C4-2B (cell line): ENCODE results near the gene GTF3C5.

ENCODE experiments used
- ZFX ChIP-seq: fragments of 450-650 bp; IDR thresholded peaks from 2 replicates; pipeline ENCODE4 v1.6.1; 2017
- TF ChIP-seq, protein P1 (sequence below): fragments of 450-650 bp; conservative IDR thresholded peaks from 2 replicates; pipeline ENCODE4 v1.5.1; 2017; ENCODE audit warnings: mild to moderate bottlenecking

DNA sequence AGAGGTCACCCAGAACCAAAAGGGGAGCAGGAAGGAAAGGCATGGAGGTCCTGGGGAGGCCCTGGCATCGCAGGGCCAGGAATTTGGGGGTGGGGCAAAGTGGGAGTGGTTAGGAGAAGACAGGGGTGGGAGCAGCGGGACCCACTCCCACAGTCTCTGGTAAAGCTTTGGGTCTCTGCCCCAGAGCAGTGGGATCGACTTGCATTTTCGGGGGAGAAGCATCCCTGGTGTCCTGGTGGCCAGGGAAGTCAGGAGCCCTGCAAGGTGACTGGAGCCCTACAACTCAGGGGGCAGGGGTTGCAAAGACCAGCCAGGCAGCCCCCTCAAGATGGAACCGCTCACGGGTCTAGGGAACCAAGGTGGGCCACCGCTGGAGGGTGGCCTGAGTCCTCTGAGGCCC is 22.4 kb upstream of the GTF3C5 start:
- TF ChIP-seq, protein P1, sequence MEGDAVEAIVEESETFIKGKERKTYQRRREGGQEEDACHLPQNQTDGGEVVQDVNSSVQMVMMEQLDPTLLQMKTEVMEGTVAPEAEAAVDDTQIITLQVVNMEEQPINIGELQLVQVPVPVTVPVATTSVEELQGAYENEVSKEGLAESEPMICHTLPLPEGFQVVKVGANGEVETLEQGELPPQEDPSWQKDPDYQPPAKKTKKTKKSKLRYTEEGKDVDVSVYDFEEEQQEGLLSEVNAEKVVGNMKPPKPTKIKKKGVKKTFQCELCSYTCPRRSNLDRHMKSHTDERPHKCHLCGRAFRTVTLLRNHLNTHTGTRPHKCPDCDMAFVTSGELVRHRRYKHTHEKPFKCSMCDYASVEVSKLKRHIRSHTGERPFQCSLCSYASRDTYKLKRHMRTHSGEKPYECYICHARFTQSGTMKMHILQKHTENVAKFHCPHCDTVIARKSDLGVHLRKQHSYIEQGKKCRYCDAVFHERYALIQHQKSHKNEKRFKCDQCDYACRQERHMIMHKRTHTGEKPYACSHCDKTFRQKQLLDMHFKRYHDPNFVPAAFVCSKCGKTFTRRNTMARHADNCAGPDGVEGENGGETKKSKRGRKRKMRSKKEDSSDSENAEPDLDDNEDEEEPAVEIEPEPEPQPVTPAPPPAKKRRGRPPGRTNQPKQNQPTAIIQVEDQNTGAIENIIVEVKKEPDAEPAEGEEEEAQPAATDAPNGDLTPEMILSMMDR = no peak
- TF ChIP-seq ZFX = no peak
